Gastrocnemius medialis (tissue), 4 donors: ENCODE results near the gene NLRC5. TPM values are rescaled to one million over a fixed set of nuclear protein-coding genes. Genes with fewer than 3 reads are reported as not detected.

Experiments
- ATAC-seq, 2 donors: fragments of 150-250 bp; one replicate each; pipeline ENCODE4 v1.9.1; 2016
- DNase-seq, 2 donors: peaks; one replicate each; pipeline ENCODE4 v3.0.0-alpha.2; 2019
- H3K27ac ChIP-seq, 4 donors: fragments of 200-600 bp; sonication (generic); 1 replicate in 1 of 4; 2 replicates in 3 of 4; pipeline ENCODE4 v1.5.1; 2016 to 2018; ENCODE audit warnings: mild to moderate bottlenecking in 2 of 4, moderate library complexity in 1 of 4
- H3K27me3 ChIP-seq, 3 donors: fragments of 200-600 bp; sonication (generic) in 2 of 3; 1 replicate in 1 of 3; 2 replicates in 2 of 3; pipeline versions ENCODE4 v1.5.1 to v1.6.0; 2016 to 2019; ENCODE audit warnings: mild to moderate bottlenecking in 1 of 3, moderate library complexity in 1 of 3
- H3K36me3 ChIP-seq, 2 donors: fragments of 200-600 bp; sonication (generic) in 1 of 2; one replicate each; pipeline ENCODE4 v1.5.1; 2017 to 2018
- H3K4me1 ChIP-seq, 2 donors: fragments of 200-600 bp; sonication (generic) in 1 of 2; one replicate each; pipeline ENCODE4 v1.5.1; 2016 to 2017; ENCODE audit warnings: mild to moderate bottlenecking in 2 of 2
- H3K4me3 ChIP-seq, 4 donors: fragments of 200-600 bp; sonication (generic) in 3 of 4; 1 replicate in 1 of 4; 2 replicates in 3 of 4; pipeline ENCODE4 v1.5.1; 2016 to 2019; ENCODE audit warnings: mild to moderate bottlenecking in 2 of 4
- H3K9me3 ChIP-seq, 3 donors: fragments of 200-600 bp; sonication (generic) in 2 of 3; 1 replicate in 1 of 3; 2 replicates in 2 of 3; pipeline ENCODE4 v1.5.1; 2016 to 2019
- CTCF ChIP-seq, 5 experiments: fragments of 450-650 bp in 3 of 5; fragments of 200-600 bp in 2 of 5; sonication (generic) in 2 of 5; IDR thresholded peaks in 4 of 5; conservative IDR thresholded peaks in 1 of 5; 1 replicate in 4 of 5; 2 replicates in 1 of 5; pipeline ENCODE4 v1.5.1; 2016 to 2019; ENCODE audit warnings: antibody characterized with exemption in 5 of 5, mild to moderate bottlenecking in 3 of 5, moderate library complexity in 3 of 5
- POLR2A ChIP-seq, 2 donors: fragments of 450-650 bp; IDR thresholded peaks; one replicate each; pipeline ENCODE4 v1.6.1; 2017; ENCODE audit warnings: antibody characterized with exemption in 2 of 2, mild to moderate bottlenecking in 2 of 2, moderate library complexity in 2 of 2
- in situ Hi-C, 4 donors: fragments of 200-750 bp; cut with MboI; loops; one replicate each; pipeline versions ENCODE4 v1.15.0 to v1.8.0; 2017; ENCODE audit warnings: low sequenced_read_pairs in 4 of 4
- intact Hi-C: fragments of 100-400 bp; cut with DNase I; formaldehyde crosslinking; loops from one replicate; pipeline ENCODE4 v1.15.1; 2023; ENCODE audit warnings: low total_unique reads
- total RNA-seq, 4 donors: library from RNA; depleted of rRNA; stranded (reverse); fragments of >200 nt; gene quantifications; one replicate each; pipeline versions ENCODE4 v1.1.0 to v1.2.3, GENCODE V29; 2016

NLRC5 gene
- total RNA-seq, 4 donors from 2014 or later: 2.5 to 9.4 (median 5.1) TPM

- ATAC-seq: no peak
- Histone ChIP-seq H3K27ac (no peak overlapping the region), H3K36me3 (no peaks in the 10 kb centered on the region), H3K4me1 (peaks cover 0 to 6% of the 10 kb centered on the region in 2 donors), H3K9me3 (no peaks in the 10 kb centered on the region), H3K4me3 (no peak overlapping the region), H3K27me3 (no peaks in the 10 kb centered on the region)
- in situ Hi-C loops (loop anchor here in 3 of 4 donors (10.0 kb wide), 2 partner anchors 82 to 92 kb away; partner anchors contain the start of gene SLC12A3 (in 2 of the 3)), intact Hi-C loops (no loop called here)
- TF ChIP-seq POLR2A (IDR thresholded peaks at IDR 0.05): no peak
- TF ChIP-seq CTCF (IDR thresholded peaks at IDR 0.05 in 4 of 5, conservative IDR thresholded peaks at IDR 0.05 in 1 of 5): no peak
- no peak for DNase-seq
Observed at GRCh38 chr16:56956756-56957155, 32.6 kb upstream of the NLRC5 start.

GRCh38 chr16:56960681-56961281, 28.6 kb upstream of the NLRC5 start:
- no peak for DNase-seq
- Histone ChIP-seq H3K4me1 (peaks cover 0 to 10% of the 10 kb centered on the region in 2 donors), H3K27ac (no peak overlapping the region), H3K4me3 (no peak overlapping the region), H3K9me3 (no peaks in the 10 kb centered on the region), H3K36me3 (no peaks in the 10 kb centered on the region), H3K27me3 (no peaks in the 10 kb centered on the region)
- ATAC-seq: no peak
- in situ Hi-C loops (no loop called here), intact Hi-C loops (no loop called here)
- TF ChIP-seq CTCF (IDR thresholded peaks at IDR 0.05 in 4 of 5, conservative IDR thresholded peaks at IDR 0.05 in 1 of 5): no peak
- TF ChIP-seq POLR2A (IDR thresholded peaks at IDR 0.05): no peak

GRCh38 chr16:56961386-56961785, 28.0 kb upstream of the NLRC5 start:
- in situ Hi-C loops (no loop called here), intact Hi-C loops (no loop called here)
- Histone ChIP-seq H3K9me3 (no peaks in the 10 kb centered on the region), H3K27ac (peak overlapping the region in 1 of 4 donors; percentile 39), H3K4me3 (no peak overlapping the region), H3K27me3 (no peaks in the 10 kb centered on the region), H3K36me3 (no peaks in the 10 kb centered on the region), H3K4me1 (peaks cover 0 to 10% of the 10 kb centered on the region in 2 donors)
- no peak for TF ChIP-seq CTCF (IDR thresholded peaks at IDR 0.05 in 4 of 5, conservative IDR thresholded peaks at IDR 0.05 in 1 of 5)
- DNase-seq (no peak), ATAC-seq (no peak)

- in situ Hi-C loops: no loop called here
- Histone ChIP-seq H3K27me3 (no peaks in the 10 kb centered on the region), H3K27ac (peak within 1 kb of the TSS in 1 of 4 donors; percentile 39), H3K4me3 (no peak within 1 kb of the TSS), H3K36me3 (no peaks in the 10 kb centered on the region), H3K9me3 (no peaks in the 10 kb centered on the region), H3K4me1 (peaks cover 0 to 10% of the 10 kb centered on the region in 2 donors)
- no peak for DNase-seq
- intact Hi-C loops: no loop called here
- no peak for TF ChIP-seq POLR2A (IDR thresholded peaks at IDR 0.05)
- TF ChIP-seq CTCF (IDR thresholded peaks at IDR 0.05 in 4 of 5, conservative IDR thresholded peaks at IDR 0.05 in 1 of 5): no peak
- ATAC-seq: no peak
Observed at GRCh38 chr16:56961851-56962281, 27.5 kb upstream of the NLRC5 start, which contains the start of gene CETP. Gene CETP, plus strand, starts transcription at chr16:56961950. Its CDS starts 30 bp downstream, at chr16:56961980.
